Measurements from ENCODE around the gene STXBP2.

DNA sequence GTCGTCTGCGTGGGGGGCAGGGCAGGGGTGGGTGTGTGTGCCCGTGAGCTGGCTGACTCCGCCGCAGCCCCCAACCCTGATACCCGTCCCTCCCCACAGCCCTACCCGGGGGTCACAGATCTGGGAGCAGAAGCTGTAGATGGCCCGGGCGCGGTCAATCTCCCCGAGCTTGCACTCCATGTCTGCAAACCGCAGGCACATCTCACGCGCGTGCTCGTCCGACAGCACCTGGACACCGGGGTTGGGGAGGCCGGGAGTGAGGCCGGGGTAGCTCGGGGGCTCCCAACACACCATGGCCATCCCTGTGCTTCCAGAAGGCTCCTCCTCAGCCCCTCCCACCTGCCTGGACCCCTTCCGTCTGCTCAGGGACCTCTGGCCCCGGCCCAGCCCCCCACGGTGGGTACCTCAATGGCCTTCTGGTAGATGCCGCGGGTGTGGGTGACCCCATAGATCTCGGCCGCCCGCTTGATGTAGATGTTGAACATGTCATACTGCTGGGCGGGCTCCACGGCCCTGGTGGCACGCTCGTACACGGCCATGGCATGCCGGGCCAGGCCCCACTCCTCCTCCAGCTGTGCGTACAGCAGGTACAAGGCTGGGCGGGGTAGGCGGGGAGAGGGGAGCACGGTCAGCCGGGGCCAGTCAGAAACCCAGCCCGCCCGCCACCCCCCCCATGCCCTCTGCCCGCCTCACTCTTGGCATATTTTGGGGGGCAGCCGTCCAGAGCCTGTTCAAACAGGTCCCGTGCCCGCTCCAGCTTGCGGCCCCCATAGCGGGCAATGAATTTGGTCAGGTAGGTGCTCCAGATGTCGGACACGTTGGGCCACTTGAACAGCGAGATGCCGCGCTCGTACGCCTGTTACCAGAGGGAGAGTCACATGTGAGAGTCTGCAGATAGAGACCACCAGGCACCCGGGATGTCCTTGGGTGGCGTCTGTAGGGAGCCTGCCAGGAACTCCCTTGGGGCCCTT is 16.2 kb upstream of the STXBP2 start:
- no peak for TF ChIP-seq EZH2phosphoT487 (IDR thresholded peaks at IDR 0.05; ENCODE audit: low read depth)
- TF ChIP-seq, protein P1, sequence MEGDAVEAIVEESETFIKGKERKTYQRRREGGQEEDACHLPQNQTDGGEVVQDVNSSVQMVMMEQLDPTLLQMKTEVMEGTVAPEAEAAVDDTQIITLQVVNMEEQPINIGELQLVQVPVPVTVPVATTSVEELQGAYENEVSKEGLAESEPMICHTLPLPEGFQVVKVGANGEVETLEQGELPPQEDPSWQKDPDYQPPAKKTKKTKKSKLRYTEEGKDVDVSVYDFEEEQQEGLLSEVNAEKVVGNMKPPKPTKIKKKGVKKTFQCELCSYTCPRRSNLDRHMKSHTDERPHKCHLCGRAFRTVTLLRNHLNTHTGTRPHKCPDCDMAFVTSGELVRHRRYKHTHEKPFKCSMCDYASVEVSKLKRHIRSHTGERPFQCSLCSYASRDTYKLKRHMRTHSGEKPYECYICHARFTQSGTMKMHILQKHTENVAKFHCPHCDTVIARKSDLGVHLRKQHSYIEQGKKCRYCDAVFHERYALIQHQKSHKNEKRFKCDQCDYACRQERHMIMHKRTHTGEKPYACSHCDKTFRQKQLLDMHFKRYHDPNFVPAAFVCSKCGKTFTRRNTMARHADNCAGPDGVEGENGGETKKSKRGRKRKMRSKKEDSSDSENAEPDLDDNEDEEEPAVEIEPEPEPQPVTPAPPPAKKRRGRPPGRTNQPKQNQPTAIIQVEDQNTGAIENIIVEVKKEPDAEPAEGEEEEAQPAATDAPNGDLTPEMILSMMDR (IDR thresholded peaks at IDR 0.05; ENCODE audit: low read depth, low read length), result no peak
